Keratinocyte (primary cell): ENCODE data around the gene EGFR. TPM values are rescaled to one million over a fixed set of nuclear protein-coding genes. Genes with fewer than 3 reads are reported as not detected.

Experiments
- DNase-seq: peaks from one replicate; pipeline ENCODE4 v3.0.0-alpha.2; 2011; ENCODE audit warnings: low read depth, missing footprints, low spot score
- FAIRE-seq: peaks from 2 replicates; lab custom pipeline; 2011; peaks lifted over from hg19 to GRCh38; lab: Jason Lieb, UNC
- H2AFZ ChIP-seq: 2 replicates; pipeline ENCODE4 v1.6.0; 2012; ENCODE audit warnings: low read length, control low read depth, inconsistent platforms; ENCODE audit not compliant: control insufficient read depth
- H3K27ac ChIP-seq: 2 replicates; pipeline ENCODE4 v1.5.1; 2011; ENCODE audit warnings: low read length; ENCODE audit not compliant: control insufficient read depth, insufficient read depth
- H3K27me3 ChIP-seq: 3 replicates; pipeline ENCODE4 v1.6.0; 2011; ENCODE audit warnings: low read length; ENCODE audit not compliant: control insufficient read depth, insufficient read depth; ENCODE audit errors: extremely low read depth
- H3K36me3 ChIP-seq, 2 experiments: 2 replicates in 1 of 2; 3 replicates in 1 of 2; pipeline ENCODE4 v1.5.1; 2011; ENCODE audit warnings: low read length in 2 of 2, mild to moderate bottlenecking in 1 of 2; ENCODE audit not compliant: control insufficient read depth in 2 of 2, insufficient read depth in 2 of 2; ENCODE audit errors: extremely low read depth in 1 of 2
- H3K4me1 ChIP-seq: 3 replicates; pipeline ENCODE4 v1.5.1; 2011; ENCODE audit warnings: low read length; ENCODE audit not compliant: control insufficient read depth, insufficient read depth; ENCODE audit errors: extremely low read depth
- H3K4me2 ChIP-seq: 3 replicates; pipeline ENCODE4 v1.6.0; 2011; ENCODE audit warnings: low read depth, low read length; ENCODE audit not compliant: control insufficient read depth, insufficient read depth; ENCODE audit errors: extremely low read depth
- H3K4me3 ChIP-seq, 3 experiments: fragments of 200-600 bp in 1 of 3; sonication (generic) in 1 of 3; 2 replicates in 2 of 3; 3 replicates in 1 of 3; pipeline ENCODE4 v1.5.1; 2011 to 2016; ENCODE audit warnings: low read length in 3 of 3, mild to moderate bottlenecking in 3 of 3, control low read depth in 2 of 3, inconsistent platforms in 1 of 3, low read depth in 1 of 3, mixed read lengths in 1 of 3, mixed run types in 1 of 3, moderate library complexity in 1 of 3; ENCODE audit not compliant: control insufficient read depth in 2 of 3, insufficient read depth in 2 of 3; ENCODE audit errors: extremely low read depth in 1 of 3
- H3K79me2 ChIP-seq: 2 replicates; pipeline ENCODE4 v1.6.0; 2012; ENCODE audit warnings: low read length; ENCODE audit not compliant: control insufficient read depth, insufficient read depth
- H3K9ac ChIP-seq: 3 replicates; pipeline ENCODE4 v1.6.0; 2011; ENCODE audit warnings: low read length; ENCODE audit not compliant: control insufficient read depth, insufficient read depth; ENCODE audit errors: extremely low read depth
- H3K9me1 ChIP-seq: 3 replicates; pipeline ENCODE4 v1.6.0; 2011; ENCODE audit warnings: low read length; ENCODE audit not compliant: control insufficient read depth, insufficient read depth; ENCODE audit errors: extremely low read depth
- H3K9me3 ChIP-seq: 2 replicates; pipeline ENCODE4 v1.5.1; 2012; ENCODE audit warnings: low read depth, low read length; ENCODE audit not compliant: control insufficient read depth
- H4K20me1 ChIP-seq: 3 replicates; pipeline ENCODE4 v1.6.0; 2011; ENCODE audit warnings: low read length; ENCODE audit not compliant: control insufficient read depth, insufficient read depth; ENCODE audit errors: extremely low read depth
- CTCF ChIP-seq, 3 experiments: IDR thresholded peaks in 1 of 3; conservative IDR thresholded peaks in 1 of 3; optimal IDR thresholded peaks in 1 of 3; 2 replicates in 2 of 3; 3 replicates in 1 of 3; pipeline versions ENCODE3 to v1.5.1; 2011; ENCODE audit warnings: low read length in 3 of 3, mild to moderate bottlenecking in 3 of 3, moderate library complexity in 2 of 3, control low read depth in 1 of 3, inconsistent platforms in 1 of 3; ENCODE audit not compliant: insufficient read depth in 2 of 3; ENCODE audit errors: extremely low read depth in 1 of 3
- EZH2 ChIP-seq: IDR thresholded peaks from one replicate; pipeline ENCODE4 v1.6.1; 2012; ENCODE audit warnings: inconsistent platforms, mild to moderate bottlenecking, low read length, moderate library complexity
- dilution Hi-C: fragments of 300-500 bp; cut with MboI; formaldehyde crosslinking; loops from one replicate; pipeline ENCODE4 v1.7.0; 2020; ENCODE audit warnings: low sequenced_read_pairs; ENCODE audit not compliant: extremely low pct_ligation_motif_present
- polyA plus RNA-seq, 5 experiments: library from polyadenylated mRNA; depleted of rRNA in 3 of 5; stranded (reverse) in 3 of 5; stranded (forward) in 1 of 5; unstranded in 1 of 5; fragments of >200 nt; gene quantifications; 1 replicate in 1 of 5; 2 replicates in 3 of 5; 3 replicates in 1 of 5; pipeline versions ENCODE4 v1.2.1 to v1.2.3, GENCODE V29; 2011 to 2012; ENCODE audit warnings: missing spikeins in 2 of 5, low read depth in 1 of 5, low replicate concordance in 1 of 5

EGFR gene
- polyA plus RNA-seq, 1 donor (not counting 4 experiments of a cell fraction or from before 2014, with no cell fraction given): 120 TPM

GRCh38 chr7:55158541-55159382, 139.9 kb downstream of the EGFR start:
- Histone ChIP-seq H3K9ac (no peak overlapping the region), H3K79me2 (peaks cover 34% of the 10 kb centered on the region), H3K27ac (no peak overlapping the region), H3K4me1 (no peaks in the 10 kb centered on the region), H3K4me3 (no peak overlapping the region), H2AFZ (no peak overlapping the region), H4K20me1 (peaks cover 9% of the 10 kb centered on the region), H3K9me1 (no peaks in the 10 kb centered on the region), H3K36me3 (peaks cover 63 to 82% of the 10 kb centered on the region in 2 experiments), H3K27me3 (no peaks in the 10 kb centered on the region), H3K9me3 (no peaks in the 10 kb centered on the region), H3K4me2 (no peak overlapping the region)
- FAIRE-seq (no peak), DNase-seq (no peak)
- dilution Hi-C loops: no loop called here
- TF ChIP-seq CTCF (optimal IDR thresholded peaks at IDR 0.05 in 1 of 3, IDR thresholded peaks at IDR 0.05 in 1 of 3, conservative IDR thresholded peaks at IDR 0.05 in 1 of 3; ENCODE audit: extremely low read depth in 1 of 3, insufficient read depth in 2 of 3, low read length in 3 of 3) (no peak), EZH2 (no peak)

GRCh38 chr7:55160539-55160938, 141.7 kb downstream of the EGFR start:
- no peaks in the 10 kb centered on the region for H3K4me1 ChIP-seq
- no peak overlapping the region for H3K27ac ChIP-seq
- no peak for TF ChIP-seq CTCF (optimal IDR thresholded peaks at IDR 0.05 in 1 of 3, IDR thresholded peaks at IDR 0.05 in 1 of 3, conservative IDR thresholded peaks at IDR 0.05 in 1 of 3; ENCODE audit: extremely low read depth in 1 of 3, insufficient read depth in 2 of 3, low read length in 3 of 3)
- H3K79me2 ChIP-seq: peaks cover 40% of the 10 kb centered on the region
- peaks cover 9% of the 10 kb centered on the region for H4K20me1 ChIP-seq
- H3K4me3 ChIP-seq: no peak overlapping the region
- H3K9ac ChIP-seq: no peak overlapping the region
- dilution Hi-C loops: no loop called here
- H3K36me3 ChIP-seq: peaks cover 66 to 85% of the 10 kb centered on the region in 2 experiments
- DNase-seq (no peak), FAIRE-seq (no peak)
- no peaks in the 10 kb centered on the region for H3K9me1 ChIP-seq
- H3K27me3 ChIP-seq: no peaks in the 10 kb centered on the region
- H2AFZ ChIP-seq: no peak overlapping the region
- H3K4me2 ChIP-seq: no peak overlapping the region
- no peaks in the 10 kb centered on the region for H3K9me3 ChIP-seq
